HS-27A (cell line): ENCODE measurements around the gene ALDH1A3.

Experiments
- DNase-seq: peaks from one replicate; pipeline ENCODE4 v3.0.0-alpha.2; 2012; ENCODE audit warnings: low read depth, missing footprints

ALDH1A3 gene

GRCh38 chr15:100958326-100959065, 78.9 kb downstream of the ALDH1A3 start:
- peak; percentile 41 for DNase-seq

- DNase-seq, result no peak
Observed at GRCh38 chr15:100959066-100960050, 79.7 kb downstream of the ALDH1A3 start.
